ENCODE data around the gene NFKBIE. TPM values are rescaled to one million over a fixed set of nuclear protein-coding genes. Genes with fewer than 3 reads are reported as not detected.

The NFKBIE gene
- total and polyA plus RNA-seq, 2 of the 13 experiments (the other 11 are each of a cell fraction or from before 2014, with no cell fraction given): 6.7 to 14.5 TPM

- peak; percentile 63; the same call in 1 of the 2 replicates for TF ChIP-seq KMT2B (CRISPR knock-in tag; IDR thresholded peaks at IDR 0.05)
- TF ChIP-seq PPARG (CRISPR knock-in tag; conservative IDR thresholded peaks at IDR 0.05): no peak; the same call in none of the 2 replicates
- TF ChIP-seq SRSF9 (IDR thresholded peaks at IDR 0.05; ENCODE audit: borderline replicate concordance, insufficient read depth, low read depth, low read length, poor library complexity, severe bottlenecking): no peak
- TF ChIP-seq FOXK2 (IDR thresholded peaks at IDR 0.05): no peak
- peak; percentile 43; the same call in 1 of the 2 replicates for TF ChIP-seq ZBTB8A (CRISPR knock-in tag; IDR thresholded peaks at IDR 0.05; ENCODE audit: borderline replicate concordance, low read depth)
- peak; percentile 23; the same call in 1 of the 2 replicates for TF ChIP-seq SNAPC5 (CRISPR knock-in tag; IDR thresholded peaks at IDR 0.05; ENCODE audit: borderline replicate concordance)
- no peak for TF ChIP-seq ZNF10 (CRISPR knock-in tag; IDR thresholded peaks at IDR 0.05; ENCODE audit: borderline replicate concordance, low read depth)
- TF ChIP-seq HMG20A (CRISPR knock-in tag; IDR thresholded peaks at IDR 0.05; ENCODE audit: borderline replicate concordance): peak; percentile 43; the same call in 1 of the 2 replicates
- TF ChIP-seq, protein P1, sequence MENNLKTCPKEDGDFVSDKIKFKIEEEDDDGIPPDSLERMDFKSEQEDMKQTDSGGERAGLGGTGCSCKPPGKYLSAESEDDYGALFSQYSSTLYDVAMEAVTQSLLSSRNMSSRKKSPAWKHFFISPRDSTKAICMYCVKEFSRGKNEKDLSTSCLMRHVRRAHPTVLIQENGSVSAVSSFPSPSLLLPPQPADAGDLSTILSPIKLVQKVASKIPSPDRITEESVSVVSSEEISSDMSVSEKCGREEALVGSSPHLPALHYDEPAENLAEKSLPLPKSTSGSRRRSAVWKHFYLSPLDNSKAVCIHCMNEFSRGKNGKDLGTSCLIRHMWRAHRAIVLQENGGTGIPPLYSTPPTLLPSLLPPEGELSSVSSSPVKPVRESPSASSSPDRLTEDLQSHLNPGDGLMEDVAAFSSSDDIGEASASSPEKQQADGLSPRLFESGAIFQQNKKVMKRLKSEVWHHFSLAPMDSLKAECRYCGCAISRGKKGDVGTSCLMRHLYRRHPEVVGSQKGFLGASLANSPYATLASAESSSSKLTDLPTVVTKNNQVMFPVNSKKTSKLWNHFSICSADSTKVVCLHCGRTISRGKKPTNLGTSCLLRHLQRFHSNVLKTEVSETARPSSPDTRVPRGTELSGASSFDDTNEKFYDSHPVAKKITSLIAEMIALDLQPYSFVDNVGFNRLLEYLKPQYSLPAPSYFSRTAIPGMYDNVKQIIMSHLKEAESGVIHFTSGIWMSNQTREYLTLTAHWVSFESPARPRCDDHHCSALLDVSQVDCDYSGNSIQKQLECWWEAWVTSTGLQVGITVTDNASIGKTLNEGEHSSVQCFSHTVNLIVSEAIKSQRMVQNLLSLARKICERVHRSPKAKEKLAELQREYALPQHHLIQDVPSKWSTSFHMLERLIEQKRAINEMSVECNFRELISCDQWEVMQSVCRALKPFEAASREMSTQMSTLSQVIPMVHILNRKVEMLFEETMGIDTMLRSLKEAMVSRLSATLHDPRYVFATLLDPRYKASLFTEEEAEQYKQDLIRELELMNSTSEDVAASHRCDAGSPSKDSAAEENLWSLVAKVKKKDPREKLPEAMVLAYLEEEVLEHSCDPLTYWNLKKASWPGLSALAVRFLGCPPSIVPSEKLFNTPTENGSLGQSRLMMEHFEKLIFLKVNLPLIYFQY (CRISPR knock-in tag; IDR thresholded peaks at IDR 0.05; ENCODE audit: borderline replicate concordance): peak; percentile 25; the same call in 1 of the 2 replicates
- TF ChIP-seq ZNF710 (CRISPR knock-in tag; IDR thresholded peaks at IDR 0.05; ENCODE audit: borderline replicate concordance): peak; percentile 58; the same call in 1 of the 2 replicates
- TF ChIP-seq GPBP1L1 (CRISPR knock-in tag; IDR thresholded peaks at IDR 0.05): no peak
- no peak for TF ChIP-seq ZNF576 (CRISPR knock-in tag; IDR thresholded peaks at IDR 0.05)
- no peak for TF ChIP-seq ZHX2 (IDR thresholded peaks at IDR 0.05; ENCODE audit: low read depth)
- TF ChIP-seq ZHX2 (CRISPR knock-in tag; IDR thresholded peaks at IDR 0.05; ENCODE audit: borderline replicate concordance): no peak
Measured at GRCh38 chr6:44257025-44257752, 8.2 kb downstream of the NFKBIE start, which contains the start of gene SLC35B2 (continued).

Data from HepG2 (cell line).